RWPE1 (cell line): ENCODE results near the gene ITM2C.
A peak's percentile ranks its signal among the peaks of the same experiment; 100 is the strongest.

Experiments used
- CTCF ChIA-PET: fragments of 350-600 bp; sonication (Branson Sonifier 250); formaldehyde crosslinking; extraction: SDS; loops from one replicate; lab custom pipeline; 2021; lab: Yijun Ruan, JAX
- POLR2A ChIA-PET: fragments of 400-600 bp; formaldehyde crosslinking; extraction: SDS; loops from one replicate; lab custom pipeline; 2020; ENCODE audit warnings: antibody characterized with exemption; ENCODE audit not compliant: low non-redundant PET; lab: Yijun Ruan, JAX
- DNase-seq: peaks from one replicate; pipeline ENCODE4 v3.0.0; 2012; ENCODE audit warnings: low spot score
- H3K27ac ChIP-seq: fragments of 450-650 bp; 2 replicates; pipeline ENCODE4 v1.5.1; 2017
- CTCF ChIP-seq: fragments of 450-650 bp; conservative IDR thresholded peaks from 2 replicates; pipeline ENCODE4 v1.5.1; 2017; ENCODE audit warnings: low read depth, mild to moderate bottlenecking

ITM2C gene

GRCh38 chr2:230864605-230865306, at the start of gene ITM2C:
Gene ITM2C (plus strand): TSS chr2:230864942. CDS start chr2:230865026, 84 bp downstream.
- peak; percentile 84 for TF ChIP-seq CTCF
- CTCF ChIA-PET = interaction anchor here (0.5 to 0.9 kb wide), 6 partner anchors 12 to 476 kb away, joined by 3 read pairs; partner anchors contain the start of gene CAB39
- peak; percentile 78 for DNase-seq
- H3K27ac ChIP-seq = peak within 1 kb of the TSS; percentile 24; the same call in 1 of the 2 replicates
- POLR2A ChIA-PET = no interaction called here

- ChIA-PET POLR2A (no interaction called here), CTCF (interaction anchor here (0.6 to 1.2 kb wide), 2 partner anchors 9 to 874 kb away, joined by 3 to 5 read pairs; no protein-coding TSS in a partner anchor)
Measured at GRCh38 chr2:230815088-230815487, 49.7 kb upstream of the ITM2C start.

GRCh38 chr2:230816735-230817134, 48.0 kb upstream of the ITM2C start:
- DNase-seq = no peak
- POLR2A ChIA-PET = no interaction called here
- no peak for TF ChIP-seq CTCF
- CTCF ChIA-PET = interaction anchor here (1.4 kb wide), 1 partner anchor 7 kb away, joined by 3 read pairs; no protein-coding TSS in a partner anchor
- H3K27ac ChIP-seq = no peak overlapping the region

More at GRCh38 chr2:230815088-230815487, 49.7 kb upstream of the ITM2C start:
- H3K27ac ChIP-seq = no peak overlapping the region
- no peak for DNase-seq
- TF ChIP-seq CTCF = no peak

GRCh38 chr2:230819433-230819832, 45.3 kb upstream of the ITM2C start:
- TF ChIP-seq CTCF = no peak
- DNase-seq = no peak
- POLR2A ChIA-PET = no interaction called here
- CTCF ChIA-PET = no interaction called here
- no peak overlapping the region for H3K27ac ChIP-seq

- ChIA-PET CTCF (interaction anchor here (0.6 kb wide), 1 partner anchor 556 kb away, joined by 3 read pairs; no protein-coding TSS in a partner anchor), POLR2A (no interaction called here)
- no peak for TF ChIP-seq CTCF
- H3K27ac ChIP-seq = peak overlapping the region; percentile 23; the same call in 1 of the 2 replicates
- no peak for DNase-seq
Measured at GRCh38 chr2:230821261-230821990, 43.3 kb upstream of the ITM2C start.

- ChIA-PET POLR2A (no interaction called here), CTCF (interaction anchor here (0.6 kb wide), 1 partner anchor 181 kb away, joined by 3 read pairs; no protein-coding TSS in a partner anchor)
- no peak for DNase-seq
- no peak for TF ChIP-seq CTCF
- peak overlapping the region; percentile 23; the same call in 1 of the 2 replicates for H3K27ac ChIP-seq
Measured at GRCh38 chr2:230821991-230822520, 42.7 kb upstream of the ITM2C start.
